Progenitor cell of endocrine pancreas (in vitro differentiated cells): ENCODE results near the gene NLGN1. TPM values are rescaled to one million over a fixed set of nuclear protein-coding genes. Genes with fewer than 3 reads are reported as not detected.
"Not testable (repeated sequence)": the region's sequence is repeated elsewhere in the genome, so short reads cannot be mapped to it uniquely, and the experiment has no call there.

Source experiments
- DNase-seq: peaks from one replicate; pipeline ENCODE4 v3.0.0; 2021; ENCODE audit warnings: low spot score; ENCODE audit not compliant: unreplicated experiment
- H3K27ac Mint-ChIP-seq: 2 replicates; pipeline ENCODE4 v1.8.0; 2021; ENCODE audit warnings: mild to moderate bottlenecking, moderate library complexity, mixed read lengths
- H3K27me3 Mint-ChIP-seq: 2 replicates; pipeline ENCODE4 v1.8.0; 2021; ENCODE audit warnings: mixed read lengths
- H3K36me3 Mint-ChIP-seq: 2 replicates; pipeline ENCODE4 v1.8.0; 2022; ENCODE audit warnings: mixed read lengths; ENCODE audit not compliant: insufficient read depth
- H3K4me1 Mint-ChIP-seq: 2 replicates; pipeline ENCODE4 v1.8.0; 2021; ENCODE audit warnings: low read depth, mixed read lengths
- H3K4me3 Mint-ChIP-seq: 2 replicates; pipeline ENCODE4 v1.8.0; 2021; ENCODE audit warnings: low read depth, mild to moderate bottlenecking, moderate library complexity, mixed read lengths
- H3K9me3 Mint-ChIP-seq: 2 replicates; pipeline ENCODE4 v1.8.0; 2021; ENCODE audit warnings: low read depth, mixed read lengths
- total RNA-seq: library from RNA; stranded (reverse); gene quantifications from 2 replicates; pipeline ENCODE4 v1.2.1, GENCODE V29; 2021
- TF ChIP-seq, protein P1 (sequence below): fragments of 200-600 bp; sonication (generic); IDR thresholded peaks from one replicate; pipeline ENCODE4 v1.5.0; 2021; ENCODE audit warnings: antibody characterized with exemption, mild to moderate bottlenecking; ENCODE audit not compliant: unreplicated experiment

The NLGN1 gene
- total RNA-seq, 1 donor from 2014 or later = 5.7 TPM

DNA sequence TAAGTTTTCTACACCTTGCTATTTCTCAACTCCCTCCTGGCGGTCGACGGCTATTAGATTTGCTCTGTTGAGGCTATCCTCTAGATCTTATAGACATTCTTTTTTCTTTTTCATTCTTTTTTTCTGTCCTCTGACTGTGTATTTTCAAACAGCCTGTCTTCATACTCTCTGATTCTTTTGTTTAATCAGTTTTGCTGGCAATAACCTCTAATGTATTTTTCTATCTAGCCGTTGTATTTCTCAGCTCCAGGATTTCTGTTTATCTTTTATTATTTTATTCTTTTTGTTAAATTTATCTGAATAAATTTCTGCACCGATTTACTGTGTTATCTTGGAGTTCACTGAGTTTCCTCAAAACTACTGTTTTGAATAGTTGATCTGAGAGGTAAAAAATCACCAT, 31.5 kb downstream of the NLGN1 start:
- no peaks in the 10 kb centered on the region for H3K27me3 Mint-ChIP-seq
- H3K36me3 Mint-ChIP-seq = no peaks in the 10 kb centered on the region
- TF ChIP-seq, protein P1, sequence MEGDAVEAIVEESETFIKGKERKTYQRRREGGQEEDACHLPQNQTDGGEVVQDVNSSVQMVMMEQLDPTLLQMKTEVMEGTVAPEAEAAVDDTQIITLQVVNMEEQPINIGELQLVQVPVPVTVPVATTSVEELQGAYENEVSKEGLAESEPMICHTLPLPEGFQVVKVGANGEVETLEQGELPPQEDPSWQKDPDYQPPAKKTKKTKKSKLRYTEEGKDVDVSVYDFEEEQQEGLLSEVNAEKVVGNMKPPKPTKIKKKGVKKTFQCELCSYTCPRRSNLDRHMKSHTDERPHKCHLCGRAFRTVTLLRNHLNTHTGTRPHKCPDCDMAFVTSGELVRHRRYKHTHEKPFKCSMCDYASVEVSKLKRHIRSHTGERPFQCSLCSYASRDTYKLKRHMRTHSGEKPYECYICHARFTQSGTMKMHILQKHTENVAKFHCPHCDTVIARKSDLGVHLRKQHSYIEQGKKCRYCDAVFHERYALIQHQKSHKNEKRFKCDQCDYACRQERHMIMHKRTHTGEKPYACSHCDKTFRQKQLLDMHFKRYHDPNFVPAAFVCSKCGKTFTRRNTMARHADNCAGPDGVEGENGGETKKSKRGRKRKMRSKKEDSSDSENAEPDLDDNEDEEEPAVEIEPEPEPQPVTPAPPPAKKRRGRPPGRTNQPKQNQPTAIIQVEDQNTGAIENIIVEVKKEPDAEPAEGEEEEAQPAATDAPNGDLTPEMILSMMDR = no peak
- no peak for DNase-seq
- no peak overlapping the region for H3K4me3 Mint-ChIP-seq
- H3K9me3 Mint-ChIP-seq = peaks cover 14% of the 10 kb centered on the region
- H3K4me1 Mint-ChIP-seq = no peaks in the 10 kb centered on the region
- H3K27ac Mint-ChIP-seq = no peak overlapping the region

DNA sequence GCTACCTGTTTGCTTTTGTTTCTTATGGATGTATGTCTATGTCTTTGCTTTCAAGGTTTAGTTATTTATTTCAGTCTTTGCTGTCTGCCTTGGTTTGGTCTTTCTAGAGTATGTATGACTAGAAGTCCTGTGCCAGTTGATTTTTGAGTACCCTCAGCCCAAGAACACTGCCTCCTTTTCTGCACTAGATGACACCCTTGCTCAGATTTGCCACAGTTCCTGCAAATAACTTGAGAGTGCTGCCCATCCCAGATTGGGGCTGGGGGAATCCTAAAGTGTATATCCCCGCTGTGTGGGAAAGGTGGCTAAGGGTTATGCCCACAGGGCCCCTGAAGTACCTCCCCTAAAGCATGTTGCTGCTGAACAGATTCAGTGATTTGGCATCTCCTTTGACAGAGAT, 32.0 kb downstream of the NLGN1 start:
- H3K27me3 Mint-ChIP-seq = no peaks in the 10 kb centered on the region
- DNase-seq = no peak
- no peak overlapping the region for H3K27ac Mint-ChIP-seq
- no peaks in the 10 kb centered on the region for H3K36me3 Mint-ChIP-seq
- no peak overlapping the region for H3K4me3 Mint-ChIP-seq
- peaks cover 14% of the 10 kb centered on the region for H3K9me3 Mint-ChIP-seq
- no peaks in the 10 kb centered on the region for H3K4me1 Mint-ChIP-seq
- TF ChIP-seq, protein P1 = no peak

DNA sequence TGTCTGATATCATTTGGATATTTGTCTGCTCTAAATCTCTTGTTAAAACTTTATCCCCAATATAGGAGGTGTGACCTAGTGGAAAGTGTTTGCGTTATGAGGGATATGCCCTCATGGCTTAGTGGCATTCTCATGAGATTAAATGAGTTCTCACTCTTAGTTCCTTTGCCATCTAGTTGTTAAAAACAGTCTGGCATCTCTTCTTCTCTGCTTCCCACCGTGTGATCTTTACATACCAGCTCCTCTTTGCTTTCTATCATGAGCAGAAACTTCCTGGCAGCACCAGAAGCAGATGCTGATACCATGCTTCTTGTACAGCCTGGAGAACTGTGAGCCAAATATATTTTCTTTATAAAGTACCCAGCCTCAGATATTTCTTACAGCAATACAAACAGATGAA, 33.0 kb downstream of the NLGN1 start:
- TF ChIP-seq, protein P1 = no peak
- no peaks in the 10 kb centered on the region for H3K36me3 Mint-ChIP-seq
- H3K4me3 Mint-ChIP-seq = no peak overlapping the region
- DNase-seq = no peak
- H3K4me1 Mint-ChIP-seq = no peaks in the 10 kb centered on the region
- H3K9me3 Mint-ChIP-seq = peaks cover 10% of the 10 kb centered on the region
- no peak overlapping the region for H3K27ac Mint-ChIP-seq
- H3K27me3 Mint-ChIP-seq = no peaks in the 10 kb centered on the region

DNA sequence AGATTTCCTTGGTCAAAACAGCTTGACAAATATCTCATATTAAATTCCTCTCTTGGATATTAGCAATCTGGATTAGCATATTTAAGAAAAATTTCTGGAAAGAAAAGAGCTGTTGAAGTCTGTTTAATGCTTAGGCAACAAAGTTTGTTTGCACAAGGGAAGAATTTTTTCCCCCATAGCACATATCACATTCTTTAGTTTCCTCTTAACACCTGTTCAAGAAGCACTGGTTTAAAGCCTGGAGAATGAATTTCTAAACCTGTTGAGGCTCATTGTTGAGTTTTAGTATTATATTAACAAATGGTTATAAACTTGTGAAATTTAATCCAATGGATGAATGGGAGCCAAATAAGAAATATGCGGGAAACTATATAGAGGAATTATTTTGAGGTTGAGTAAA, 41.5 kb downstream of the NLGN1 start:
- no peak for DNase-seq
- H3K27me3 Mint-ChIP-seq = no peaks in the 10 kb centered on the region
- H3K4me1 Mint-ChIP-seq = no peaks in the 10 kb centered on the region
- no peaks in the 10 kb centered on the region for H3K9me3 Mint-ChIP-seq
- no peak overlapping the region for H3K27ac Mint-ChIP-seq
- H3K4me3 Mint-ChIP-seq = no peak overlapping the region
- TF ChIP-seq, protein P1 = no peak
- no peaks in the 10 kb centered on the region for H3K36me3 Mint-ChIP-seq

DNA sequence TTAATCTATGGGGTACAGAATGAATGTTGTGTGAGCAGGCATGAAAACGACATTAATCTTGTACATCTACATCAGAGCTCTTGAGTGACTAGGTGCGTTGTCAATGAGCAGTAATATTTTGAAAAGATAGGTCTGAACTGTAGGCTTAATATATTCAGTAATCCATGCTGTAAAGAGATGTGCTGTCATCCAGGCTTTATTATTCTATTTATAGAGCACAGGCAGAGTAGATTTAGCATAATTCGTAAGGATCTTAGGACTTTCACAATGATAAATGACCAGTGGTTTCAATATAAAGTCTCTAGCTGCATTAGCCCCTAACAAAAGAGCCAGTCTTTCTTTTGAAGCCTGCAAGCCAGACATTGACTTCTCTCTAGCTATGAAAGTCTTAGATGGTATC, 43.0 kb downstream of the NLGN1 start:
- H3K36me3 Mint-ChIP-seq = no peaks in the 10 kb centered on the region

DNA sequence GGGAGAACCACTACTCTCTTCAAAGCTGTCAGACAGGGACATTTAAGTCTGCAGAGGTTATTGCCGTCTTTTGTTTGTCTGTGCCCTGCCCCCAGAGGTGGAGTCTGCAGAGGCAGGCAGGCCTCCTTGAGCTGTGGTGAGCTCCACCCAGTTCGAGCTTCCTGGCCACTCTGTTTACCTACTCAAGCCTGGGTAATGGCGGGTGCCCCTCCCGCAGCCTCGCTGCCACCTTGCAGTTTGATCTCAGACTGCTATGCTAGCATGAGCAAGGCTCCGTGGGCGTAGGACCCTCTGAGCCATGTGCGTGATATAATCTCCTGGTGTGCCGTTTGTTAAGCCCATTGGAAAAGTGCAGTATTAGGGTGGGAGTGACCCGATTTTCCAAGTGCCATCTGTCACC, 54.0 kb downstream of the NLGN1 start:
- not testable (repeated sequence) for DNase-seq, H3K27ac Mint-ChIP-seq, H3K36me3 Mint-ChIP-seq, H3K27me3 Mint-ChIP-seq, H3K4me3 Mint-ChIP-seq, H3K4me1 Mint-ChIP-seq
- peaks cover 17% of the 10 kb centered on the region for H3K9me3 Mint-ChIP-seq

More for the DNA sequence above, 43.0 kb downstream of the NLGN1 start:
- Mint-ChIP-seq H3K27ac (no peak overlapping the region), H3K9me3 (no peaks in the 10 kb centered on the region), H3K27me3 (no peaks in the 10 kb centered on the region), H3K4me3 (no peak overlapping the region), H3K4me1 (no peaks in the 10 kb centered on the region)
- DNase-seq = no peak
- TF ChIP-seq, protein P1 = no peak
